HG02943 (cell line): Measurements from ENCODE around the gene RAB31.

Experiments used
- ATAC-seq: cut with Tn5 transposase; IDR thresholded peaks from one replicate; pipeline ENCODE4 v1.9.1; 2021; ENCODE audit warnings: mild to moderate bottlenecking, low read depth, moderate library complexity; ENCODE audit not compliant: unreplicated experiment

RAB31 gene

GRCh38 chr18:9710037-9710436 lies 1.9 kb downstream of the RAB31 start:
- ATAC-seq, result no peak

- peak; percentile 57 for ATAC-seq
Observed at GRCh38 chr18:9711361-9712129, 3.4 kb downstream of the RAB31 start.

GRCh38 chr18:9712130-9712577 lies 4.1 kb downstream of the RAB31 start:
- no peak for ATAC-seq

GRCh38 chr18:9712611-9713010 lies 4.5 kb downstream of the RAB31 start:
- no peak for ATAC-seq

GRCh38 chr18:9714266-9715087 lies 6.4 kb downstream of the RAB31 start:
- no peak for ATAC-seq

GRCh38 chr18:9715088-9715343 lies 6.9 kb downstream of the RAB31 start:
- ATAC-seq, result no peak

GRCh38 chr18:9715978-9716774 lies 8.1 kb downstream of the RAB31 start:
- no peak for ATAC-seq

- no peak for ATAC-seq
Observed at GRCh38 chr18:9716780-9717563, 8.9 kb downstream of the RAB31 start.

GRCh38 chr18:9719421-9719981 lies 11.4 kb downstream of the RAB31 start:
- no peak for ATAC-seq

GRCh38 chr18:9720327-9720726 lies 12.2 kb downstream of the RAB31 start:
- no peak for ATAC-seq

GRCh38 chr18:9721893-9722550 lies 13.9 kb downstream of the RAB31 start:
- no peak for ATAC-seq

GRCh38 chr18:9722691-9723090 lies 14.6 kb downstream of the RAB31 start:
- no peak for ATAC-seq

- no peak for ATAC-seq
Observed at GRCh38 chr18:9724797-9725585, 16.9 kb downstream of the RAB31 start.

GRCh38 chr18:9726175-9726574 lies 18.1 kb downstream of the RAB31 start:
- no peak for ATAC-seq

- ATAC-seq, result no peak
Observed at GRCh38 chr18:9726936-9727335, 18.8 kb downstream of the RAB31 start.

- ATAC-seq, result no peak
Observed at GRCh38 chr18:9730786-9731185, 22.7 kb downstream of the RAB31 start.

GRCh38 chr18:9731380-9731779 lies 23.3 kb downstream of the RAB31 start:
- ATAC-seq, result no peak

GRCh38 chr18:9732031-9732430 lies 23.9 kb downstream of the RAB31 start:
- ATAC-seq, result no peak

- no peak for ATAC-seq
Observed at GRCh38 chr18:9734189-9734588, 26.1 kb downstream of the RAB31 start.
